ENCODE measurements around the gene TTC17. TPM values are rescaled to one million over a fixed set of nuclear protein-coding genes. Genes with fewer than 3 reads are reported as not detected.

TTC17 gene
- total RNA-seq, 1 experiment from 2014 or later = 42.1 TPM

DNA sequence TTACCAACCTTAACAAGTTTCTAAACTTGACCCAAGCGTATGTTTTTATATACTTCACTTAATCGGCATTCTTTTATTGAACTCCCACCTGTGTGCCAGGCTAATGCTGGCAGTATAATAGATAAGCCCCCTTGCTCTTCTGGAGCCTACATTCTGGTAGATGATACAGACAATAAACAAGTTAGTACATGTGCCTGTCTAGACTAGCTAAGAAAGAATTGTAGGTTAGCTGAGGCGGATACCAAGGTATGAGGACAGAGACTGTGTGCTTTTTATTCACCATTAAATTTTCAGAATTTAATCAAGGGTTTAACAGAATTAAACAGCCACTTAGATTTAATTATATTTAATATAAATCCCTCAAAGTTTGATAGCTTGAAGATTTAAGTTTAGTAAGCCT lies 45.7 kb downstream of the TTC17 start:
- BruUV-seq (replicated peaks) = no TSS peak
- Histone ChIP-seq H3F3A (ENCODE audit: low read length, unreplicated experiment) (no peaks in the 10 kb centered on the region), H3K9ac (ENCODE audit: low read length) (no peak overlapping the region), H3K36me3 (ENCODE audit: low read depth, low read length) (peaks cover 51% of the 10 kb centered on the region), H4K20me1 (ENCODE audit: low read length) (no peaks in the 10 kb centered on the region), H3K27me3 (ENCODE audit: low read length) (no peaks in the 10 kb centered on the region), H3K9me3 (ENCODE audit: low read length) (no peaks in the 10 kb centered on the region), H3K79me2 (ENCODE audit: low read length) (no peaks in the 10 kb centered on the region), H3K9me2 (replicated peaks; ENCODE audit: low read length) (no peaks in the 10 kb centered on the region), H3K4me3 (ENCODE audit: low read length) (no peak overlapping the region), H3K4me2 (ENCODE audit: low read length) (no peak overlapping the region), H3K27ac (ENCODE audit: low read length) (no peak overlapping the region), H2AFZ (ENCODE audit: low read length) (no peak overlapping the region), H3K4me1 (ENCODE audit: insufficient read depth, low read length) (no peaks in the 10 kb centered on the region)
- POLR2A ChIA-PET (ENCODE audit: unreplicated experiment) = no interaction called here
- CTCF ChIA-PET = interaction anchor here (0.6 kb wide), 1 partner anchor 92 kb away, joined by 3 read pairs; the partner anchor contains the start of gene API5
- DNase-seq = no peak
- intact Hi-C loops (cut with micrococcal nuclease) = no loop called here
- ATAC-seq = no peak
- TF ChIP-seq EZH2phosphoT487 (IDR thresholded peaks at IDR 0.05; ENCODE audit: borderline replicate concordance, low read length) (no peak), EZH2 (IDR thresholded peaks at IDR 0.05; ENCODE audit: low read length, unreplicated experiment) (no peak)
- TF ChIP-seq, protein P1, sequence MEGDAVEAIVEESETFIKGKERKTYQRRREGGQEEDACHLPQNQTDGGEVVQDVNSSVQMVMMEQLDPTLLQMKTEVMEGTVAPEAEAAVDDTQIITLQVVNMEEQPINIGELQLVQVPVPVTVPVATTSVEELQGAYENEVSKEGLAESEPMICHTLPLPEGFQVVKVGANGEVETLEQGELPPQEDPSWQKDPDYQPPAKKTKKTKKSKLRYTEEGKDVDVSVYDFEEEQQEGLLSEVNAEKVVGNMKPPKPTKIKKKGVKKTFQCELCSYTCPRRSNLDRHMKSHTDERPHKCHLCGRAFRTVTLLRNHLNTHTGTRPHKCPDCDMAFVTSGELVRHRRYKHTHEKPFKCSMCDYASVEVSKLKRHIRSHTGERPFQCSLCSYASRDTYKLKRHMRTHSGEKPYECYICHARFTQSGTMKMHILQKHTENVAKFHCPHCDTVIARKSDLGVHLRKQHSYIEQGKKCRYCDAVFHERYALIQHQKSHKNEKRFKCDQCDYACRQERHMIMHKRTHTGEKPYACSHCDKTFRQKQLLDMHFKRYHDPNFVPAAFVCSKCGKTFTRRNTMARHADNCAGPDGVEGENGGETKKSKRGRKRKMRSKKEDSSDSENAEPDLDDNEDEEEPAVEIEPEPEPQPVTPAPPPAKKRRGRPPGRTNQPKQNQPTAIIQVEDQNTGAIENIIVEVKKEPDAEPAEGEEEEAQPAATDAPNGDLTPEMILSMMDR (conservative IDR thresholded peaks at IDR 0.05; ENCODE audit: low read depth, low read length) = no peak

DNA sequence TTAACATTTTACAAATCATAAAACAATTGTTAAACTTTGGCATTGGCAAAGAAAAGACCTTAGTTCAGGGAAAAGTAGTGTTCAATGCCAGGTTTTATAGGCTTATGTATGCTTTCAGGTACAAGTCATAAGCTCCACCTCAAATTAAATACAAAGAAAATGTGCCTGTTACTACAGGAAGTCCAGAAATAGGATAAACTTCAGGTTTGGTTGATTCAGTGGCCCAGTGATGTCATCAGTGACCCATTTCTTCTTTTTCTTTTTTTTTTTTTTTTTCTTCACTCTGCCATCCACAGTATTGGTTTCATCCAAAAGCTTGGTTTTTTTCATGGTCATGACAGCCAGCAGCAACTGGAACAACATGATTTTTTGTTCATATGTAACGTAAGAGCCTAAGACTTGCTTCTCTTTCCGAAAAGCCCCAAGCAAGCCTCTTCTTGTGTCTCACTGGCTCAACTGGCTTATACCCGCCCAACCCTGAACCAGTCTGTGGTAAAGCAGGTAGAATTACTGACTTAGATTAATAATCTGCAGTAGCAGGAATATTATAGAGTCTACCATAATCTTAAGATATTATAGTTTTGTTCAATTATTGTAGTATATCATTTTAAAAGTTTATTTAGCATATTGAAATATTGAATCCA lies 46.2 kb downstream of the TTC17 start:
- no TSS peak for BruUV-seq (replicated peaks)
- H4K20me1 ChIP-seq (ENCODE audit: low read length) = no peaks in the 10 kb centered on the region
- H3K9me3 ChIP-seq (ENCODE audit: low read length) = no peaks in the 10 kb centered on the region
- TF ChIP-seq EZH2phosphoT487 (IDR thresholded peaks at IDR 0.05; ENCODE audit: borderline replicate concordance, low read length) (no peak), EZH2 (IDR thresholded peaks at IDR 0.05; ENCODE audit: low read length, unreplicated experiment) (no peak)
- TF ChIP-seq, protein P1 (conservative IDR thresholded peaks at IDR 0.05; ENCODE audit: low read depth, low read length) = no peak
- no peaks in the 10 kb centered on the region for H3K79me2 ChIP-seq (ENCODE audit: low read length)
- H3K27ac ChIP-seq (ENCODE audit: low read length) = no peak overlapping the region
- no peak overlapping the region for H2AFZ ChIP-seq (ENCODE audit: low read length)
- CTCF ChIA-PET = interaction anchor here (0.6 kb wide), 1 partner anchor 93 kb away, joined by 3 read pairs; the partner anchor contains the start of gene API5
- DNase-seq (no peak), ATAC-seq (no peak)
- intact Hi-C loops (cut with micrococcal nuclease) = no loop called here
- no peaks in the 10 kb centered on the region for H3K9me2 ChIP-seq (replicated peaks; ENCODE audit: low read length)
- peaks cover 48% of the 10 kb centered on the region for H3K36me3 ChIP-seq (ENCODE audit: low read depth, low read length)
- POLR2A ChIA-PET (ENCODE audit: unreplicated experiment) = no interaction called here
- H3K27me3 ChIP-seq (ENCODE audit: low read length) = no peaks in the 10 kb centered on the region
- no peak overlapping the region for H3K4me3 ChIP-seq (ENCODE audit: low read length)
- H3K9ac ChIP-seq (ENCODE audit: low read length) = no peak overlapping the region
- H3K4me1 ChIP-seq (ENCODE audit: insufficient read depth, low read length) = no peaks in the 10 kb centered on the region
- H3K4me2 ChIP-seq (ENCODE audit: low read length) = no peak overlapping the region
- H3F3A ChIP-seq (ENCODE audit: low read length, unreplicated experiment) = no peaks in the 10 kb centered on the region

DNA sequence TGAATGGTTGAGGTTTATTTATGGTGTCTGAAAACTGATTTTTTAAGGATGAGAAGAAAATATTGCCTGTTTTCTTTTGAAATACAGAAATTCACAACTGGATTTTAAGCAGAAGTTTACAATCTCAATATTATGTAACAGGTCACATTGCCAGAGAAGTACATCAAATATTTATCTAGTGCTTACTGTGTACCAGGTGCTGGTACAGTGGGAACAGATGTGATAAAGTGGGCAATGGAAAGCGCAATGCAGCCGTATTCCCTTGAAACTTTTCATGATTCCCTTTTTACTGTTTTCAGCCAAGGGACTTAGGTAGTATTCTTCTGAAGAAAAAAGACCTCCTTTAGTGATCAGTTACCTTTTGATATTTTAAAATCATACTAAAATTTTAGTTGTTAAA lies 49.6 kb downstream of the TTC17 start:
- Histone ChIP-seq H3K27me3 (ENCODE audit: low read length) (no peaks in the 10 kb centered on the region), H3K36me3 (ENCODE audit: low read depth, low read length) (peaks cover 27% of the 10 kb centered on the region), H2AFZ (ENCODE audit: low read length) (no peak overlapping the region), H3K9me3 (ENCODE audit: low read length) (no peaks in the 10 kb centered on the region), H3K4me2 (ENCODE audit: low read length) (no peak overlapping the region), H3K4me3 (ENCODE audit: low read length) (no peak overlapping the region), H3K9ac (ENCODE audit: low read length) (no peak overlapping the region), H3F3A (ENCODE audit: low read length, unreplicated experiment) (no peaks in the 10 kb centered on the region), H3K79me2 (ENCODE audit: low read length) (no peaks in the 10 kb centered on the region), H3K27ac (ENCODE audit: low read length) (no peak overlapping the region), H4K20me1 (ENCODE audit: low read length) (no peaks in the 10 kb centered on the region), H3K9me2 (replicated peaks; ENCODE audit: low read length) (no peaks in the 10 kb centered on the region), H3K4me1 (ENCODE audit: insufficient read depth, low read length) (no peaks in the 10 kb centered on the region)
- POLR2A ChIA-PET (ENCODE audit: unreplicated experiment) = no interaction called here
- ATAC-seq (no peak), DNase-seq (no peak)
- TF ChIP-seq EZH2 (IDR thresholded peaks at IDR 0.05; ENCODE audit: low read length, unreplicated experiment) (no peak), EZH2phosphoT487 (IDR thresholded peaks at IDR 0.05; ENCODE audit: borderline replicate concordance, low read length) (no peak)
- TF ChIP-seq, protein P1 (conservative IDR thresholded peaks at IDR 0.05; ENCODE audit: low read depth, low read length) = no peak
- intact Hi-C loops (cut with micrococcal nuclease) = no loop called here
- CTCF ChIA-PET = no interaction called here
- BruUV-seq (replicated peaks) = no TSS peak

Measured in PC-3 (cell line).